Motor neuron (in vitro differentiated cells): Measurements from ENCODE around the gene ANKRD37. TPM values are rescaled to one million over a fixed set of nuclear protein-coding genes. Genes with fewer than 3 reads are reported as not detected.

Experiments used
- ATAC-seq, 8 experiments: fragments of 200-7000 bp; cut with Tn5 transposase; replicated peaks in 6 of 8; 2 replicates each; pipeline ENCODE4 v1.8.0; 2021; ENCODE audit warnings: mild to moderate bottlenecking in 8 of 8, moderate library complexity in 8 of 8
- H3K27ac ChIP-seq, 2 donors: fragments of 250-450 bp; sonication (Bioruptor Pico); 2 replicates each; pipeline ENCODE4 v1.9.0; 2021; ENCODE audit warnings: antibody characterized with exemption in 2 of 2, mild to moderate bottlenecking in 2 of 2, moderate library complexity in 1 of 2
- H3K4me1 ChIP-seq, 2 donors: fragments of 250-450 bp; sonication (Bioruptor Pico); replicated peaks in 1 of 2; 2 replicates each; pipeline ENCODE4 v1.6.1; 2021; ENCODE audit warnings: antibody characterized with exemption in 2 of 2, mild to moderate bottlenecking in 2 of 2, moderate library complexity in 1 of 2
- H3K4me3 ChIP-seq, 5 donors: fragments of 250-450 bp; sonication (Bioruptor Pico); 2 replicates each; pipeline ENCODE4 v1.9.0; 2021; ENCODE audit warnings: antibody characterized with exemption in 5 of 5, mild to moderate bottlenecking in 5 of 5, moderate library complexity in 4 of 5
- WGBS, 10 experiments: fragments of 450-650 bp; shearing (Covaris generic); methylation state at CpG; one replicate each; pipeline ENCODE4 v1.0.0; 2022; 5-methylcytosine and 5-hydroxymethylcytosine counted together
- in situ Hi-C, 9 experiments: fragments of 400-800 bp; cut with MboI; loops; one replicate each; pipeline ENCODE4 v1.15.0; 2021; ENCODE audit warnings: low sequenced_read_pairs in 9 of 9, low pct_unique_long_range_greater_than_20kb in 2 of 9; ENCODE audit not compliant: unreplicated experiment in 9 of 9
- total RNA-seq, 8 experiments: library from RNA; unstranded; fragments of 300-600 nt; gene quantifications; 2 replicates each; pipeline versions ENCODE4 v1.2.3 to v1.2.4, GENCODE V29; 2022

ANKRD37 gene
- total RNA-seq, 8 experiments from 2014 or later: 4.8 to 30.9 (median 12.9) TPM

DNA sequence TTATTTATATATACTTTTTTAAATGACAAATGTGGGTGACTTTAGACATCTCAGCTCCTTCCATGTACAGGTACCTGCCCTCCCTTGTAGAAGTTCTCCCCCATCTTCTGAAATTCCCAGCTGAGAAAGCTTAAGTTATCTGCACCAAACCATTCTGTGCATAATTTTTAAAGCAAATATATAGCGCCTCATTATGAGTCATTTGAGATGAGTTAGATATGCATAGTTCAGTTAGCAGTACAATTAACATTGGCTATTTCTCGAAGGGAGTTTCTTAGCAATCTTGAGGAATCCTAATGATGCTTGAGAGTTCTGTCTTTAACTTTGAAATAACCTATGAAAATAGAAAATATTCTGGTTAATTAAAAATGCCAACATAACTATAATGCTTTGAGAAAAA, 48.6 kb downstream of the ANKRD37 start:
- Histone ChIP-seq H3K27ac (no peak overlapping the region), H3K4me3 (no peak overlapping the region), H3K4me1 (no peaks in the 10 kb centered on the region)
- ATAC-seq: peak in 3 of 8 experiments; percentile 67 to 85 (median 74)
- in situ Hi-C loops: no loop called here
- 0 to 100% (median 88%) methylated on average over 2 of the region's 2 CpGs; no CpG with 5 or more reads in 1 of the 10 experiments for WGBS, 10 experiments

Other genes starting within 250 kb of the ANKRD37 start
- gene CFAP97, start 192.8 kb upstream of the ANKRD37 start, total RNA-seq: 10 to 100 TPM; 19.1 to 58.6 (median 32.9) TPM
- 10 to 100 TPM; 13.1 to 55.4 (median 20.2) TPM for gene SNX25, start 187.2 kb upstream of the ANKRD37 start, total RNA-seq
- 10 to 100 TPM in 3 of 8 experiments, 1 to 10 TPM in 5; 1.5 to 19.6 (median 7.4) TPM for gene LRP2BP, start 917 bp upstream of the ANKRD37 start, total RNA-seq
- 10 to 100 TPM; 15.6 to 59.3 (median 35.1) TPM for gene UFSP2, start 29.1 kb downstream of the ANKRD37 start, total RNA-seq
- gene CCDC110, start 74.9 kb downstream of the ANKRD37 start, total RNA-seq: 1 to 10 TPM in 6 of 8 experiments, under 1 TPM in 2; 0.42 to 7.6 (median 1.2) TPM
- gene PDLIM3, start 138.7 kb downstream of the ANKRD37 start, total RNA-seq: 100 to 1,000 TPM in 1 of 8 experiments, 10 to 100 TPM in 1, 1 to 10 TPM in 4, under 1 TPM in 2; 0.71 to 291 (median 6.1) TPM